PC-9 (cell line): ENCODE data around the gene COL23A1. TPM values are rescaled to one million over a fixed set of nuclear protein-coding genes. Genes with fewer than 3 reads are reported as not detected.
A peak's percentile ranks its signal among the peaks of the same experiment; 100 is the strongest.

Source experiments
- BruUV-seq: library from RNA; stranded (reverse); fragments of 400-500 nt; replicated peaks from 2 replicates; lab custom pipeline; 2021; lab: Mats Ljungman, UMichigan
- CTCF ChIA-PET: fragments of 300-600 bp; sonication (Branson Sonifier 250); formaldehyde crosslinking; loops from one replicate; lab custom pipeline; 2022; ENCODE audit warnings: antibody characterized with exemption; lab: Charles Lee
- POLR2A ChIA-PET: fragments of 300-600 bp; sonication (Branson Sonifier 250); formaldehyde crosslinking; loops from one replicate; lab custom pipeline; 2022; ENCODE audit warnings: antibody characterized with exemption; ENCODE audit not compliant: unreplicated experiment; lab: Charles Lee
- DNase-seq, 2 experiments: peaks; one replicate each; pipeline versions ENCODE4 v3.0.0 to v3.0.0-alpha.2; 2015 to 2022; ENCODE audit warnings: mixed read lengths in 1 of 2
- H2AFZ ChIP-seq: fragments of 200-600 bp; sonication (generic); 2 replicates; pipeline ENCODE4 v1.8.1; 2017; ENCODE audit warnings: antibody characterized with exemption
- H3F3A ChIP-seq: fragments of 200-600 bp; sonication (generic); 2 replicates; pipeline ENCODE4 v1.8.1; 2017; ENCODE audit warnings: antibody characterized with exemption, mild to moderate bottlenecking, low read depth; ENCODE audit not compliant: insufficient read depth
- H3K27ac ChIP-seq: fragments of 200-600 bp; sonication (generic); 2 replicates; pipeline ENCODE4 v1.6.1; 2016; ENCODE audit warnings: mixed run types
- H3K27me3 ChIP-seq: fragments of 200-600 bp; sonication (generic); 2 replicates; pipeline ENCODE4 v1.6.1; 2016; ENCODE audit warnings: low read depth, mixed run types; ENCODE audit not compliant: insufficient read depth
- H3K36me3 ChIP-seq: fragments of 200-600 bp; sonication (generic); 2 replicates; pipeline ENCODE4 v1.6.1; 2016; ENCODE audit warnings: low read depth, mixed run types
- H3K4me1 ChIP-seq: fragments of 200-600 bp; sonication (generic); replicated peaks from 2 replicates; pipeline ENCODE4 v1.6.1; 2016; ENCODE audit warnings: mixed run types; ENCODE audit not compliant: insufficient read depth
- H3K4me2 ChIP-seq: fragments of 200-600 bp; sonication (generic); 2 replicates; pipeline ENCODE4 v1.6.1; 2017; ENCODE audit warnings: mixed run types
- H3K4me3 ChIP-seq: fragments of 200-600 bp; sonication (generic); 2 replicates; pipeline ENCODE4 v1.6.1; 2016; ENCODE audit warnings: mixed run types
- H3K79me2 ChIP-seq: fragments of 200-600 bp; sonication (generic); 2 replicates; pipeline ENCODE4 v1.6.1; 2017; ENCODE audit warnings: low read depth, mixed run types
- H3K9me2 ChIP-seq: fragments of 200-600 bp; sonication (generic); 2 replicates; pipeline ENCODE4 v1.8.1; 2017; ENCODE audit warnings: mild to moderate bottlenecking; ENCODE audit not compliant: insufficient read depth
- H3K9me3 ChIP-seq: fragments of 200-600 bp; sonication (generic); 2 replicates; pipeline ENCODE4 v1.8.1; 2016; ENCODE audit warnings: low read depth; ENCODE audit not compliant: insufficient read depth
- H4K20me1 ChIP-seq: fragments of 200-600 bp; sonication (generic); 2 replicates; pipeline ENCODE4 v1.8.1; 2017; ENCODE audit not compliant: insufficient read depth
- EZH2 ChIP-seq: fragments of 200-600 bp; sonication (generic); IDR thresholded peaks from 2 replicates; pipeline ENCODE4 v1.8.0; 2017; ENCODE audit warnings: antibody characterized with exemption, low read depth
- intact Hi-C: fragments of 100-400 bp; cut with micrococcal nuclease; formaldehyde crosslinking; loops from one replicate; pipeline ENCODE4 v1.10.0; 2022; ENCODE audit not compliant: unreplicated experiment
- total RNA-seq: library from RNA; stranded (reverse); gene quantifications from 2 replicates; pipeline ENCODE4 v1.2.3, GENCODE V29; 2021
- TF ChIP-seq, protein P1 (sequence below): fragments of 200-600 bp; sonication (generic); conservative IDR thresholded peaks from 2 replicates; pipeline ENCODE4 v1.6.1; 2017; ENCODE audit warnings: mixed run types, antibody characterized with exemption, mild to moderate bottlenecking, moderate library complexity

Gene COL23A1
- total RNA-seq, 1 experiment from 2014 or later, result not detected

DNA sequence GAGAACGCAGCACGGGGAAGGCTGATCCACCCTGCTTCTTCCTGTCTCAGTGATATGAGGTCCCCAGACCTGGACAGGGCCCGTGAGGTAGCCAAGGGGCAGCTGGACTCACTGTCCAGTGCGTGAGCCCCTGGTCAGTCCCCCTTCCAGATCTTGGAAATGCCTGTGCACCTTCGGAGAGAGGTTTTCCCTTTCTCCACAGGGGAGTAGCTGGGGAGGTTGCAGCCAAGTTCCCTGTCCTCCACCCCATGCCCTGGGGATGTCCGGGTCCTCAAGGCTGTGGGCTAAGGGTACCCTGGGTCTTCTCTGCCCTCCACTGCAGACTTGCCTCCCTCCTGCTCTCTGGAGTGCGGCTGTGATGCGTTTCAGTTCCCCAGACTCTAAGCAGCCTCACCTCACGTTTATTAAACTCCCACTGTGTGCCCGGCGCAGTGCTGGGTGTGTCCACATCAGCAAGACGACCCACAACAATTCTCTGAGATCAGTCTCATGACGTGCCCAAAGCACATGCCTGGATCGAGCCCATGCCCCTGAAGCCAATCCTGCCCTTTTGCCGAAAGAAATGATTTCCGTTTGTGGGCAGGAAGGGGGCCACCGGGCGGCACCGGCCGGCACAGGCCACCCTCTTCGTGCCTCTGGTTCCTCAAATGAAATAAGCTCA is 256.2 kb downstream of the COL23A1 start:
- Histone ChIP-seq H3K4me3 (no peak overlapping the region), H3K9me3 (no peaks in the 10 kb centered on the region), H3K4me1 (no peaks in the 10 kb centered on the region), H3K79me2 (no peaks in the 10 kb centered on the region), H3K36me3 (no peaks in the 10 kb centered on the region), H3K27me3 (peaks cover 98% of the 10 kb centered on the region), H3K4me2 (no peak overlapping the region), H3F3A (no peaks in the 10 kb centered on the region), H2AFZ (no peak overlapping the region), H3K9me2 (no peaks in the 10 kb centered on the region), H3K27ac (no peak overlapping the region), H4K20me1 (0 out of 2 replicates have a peak, but pooled peaks cover 3% of the 10 kb centered on the region)
- ChIA-PET CTCF (no interaction called here), POLR2A (no interaction called here)
- no TSS peak for BruUV-seq
- intact Hi-C loops, result no loop called here
- DNase-seq, result no peak
- no peak for TF ChIP-seq EZH2
- TF ChIP-seq, protein P1, sequence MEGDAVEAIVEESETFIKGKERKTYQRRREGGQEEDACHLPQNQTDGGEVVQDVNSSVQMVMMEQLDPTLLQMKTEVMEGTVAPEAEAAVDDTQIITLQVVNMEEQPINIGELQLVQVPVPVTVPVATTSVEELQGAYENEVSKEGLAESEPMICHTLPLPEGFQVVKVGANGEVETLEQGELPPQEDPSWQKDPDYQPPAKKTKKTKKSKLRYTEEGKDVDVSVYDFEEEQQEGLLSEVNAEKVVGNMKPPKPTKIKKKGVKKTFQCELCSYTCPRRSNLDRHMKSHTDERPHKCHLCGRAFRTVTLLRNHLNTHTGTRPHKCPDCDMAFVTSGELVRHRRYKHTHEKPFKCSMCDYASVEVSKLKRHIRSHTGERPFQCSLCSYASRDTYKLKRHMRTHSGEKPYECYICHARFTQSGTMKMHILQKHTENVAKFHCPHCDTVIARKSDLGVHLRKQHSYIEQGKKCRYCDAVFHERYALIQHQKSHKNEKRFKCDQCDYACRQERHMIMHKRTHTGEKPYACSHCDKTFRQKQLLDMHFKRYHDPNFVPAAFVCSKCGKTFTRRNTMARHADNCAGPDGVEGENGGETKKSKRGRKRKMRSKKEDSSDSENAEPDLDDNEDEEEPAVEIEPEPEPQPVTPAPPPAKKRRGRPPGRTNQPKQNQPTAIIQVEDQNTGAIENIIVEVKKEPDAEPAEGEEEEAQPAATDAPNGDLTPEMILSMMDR, result no peak

DNA sequence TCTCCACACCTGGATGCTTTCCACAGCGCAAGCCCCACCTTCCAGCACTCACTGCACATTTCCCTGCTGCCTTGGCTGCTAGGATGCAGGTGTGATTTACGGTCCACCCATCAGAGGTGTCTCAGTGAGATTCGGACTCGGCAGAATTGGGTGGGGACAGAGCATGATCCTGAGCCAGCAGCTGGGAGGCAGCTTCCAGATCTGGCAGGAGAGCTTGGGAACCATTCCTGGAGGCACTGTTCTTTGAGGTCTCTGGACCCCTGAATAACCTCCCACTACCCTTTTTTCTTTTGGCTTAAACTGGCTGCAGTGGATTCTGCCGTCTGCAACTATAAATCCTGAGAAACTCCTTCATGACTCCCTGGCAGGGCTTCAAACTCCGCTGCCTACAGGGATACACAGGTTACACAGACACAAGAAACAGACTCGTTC is 258.0 kb downstream of the COL23A1 start:
- intact Hi-C loops, result no loop called here
- Histone ChIP-seq H3K9me2 (no peaks in the 10 kb centered on the region), H3K4me2 (no peak overlapping the region), H2AFZ (no peak overlapping the region), H3F3A (no peaks in the 10 kb centered on the region), H3K27ac (no peak overlapping the region), H3K4me3 (no peak overlapping the region), H3K27me3 (peaks cover 100% of the 10 kb centered on the region), H4K20me1 (0 out of 2 replicates have a peak, but pooled peaks cover 3% of the 10 kb centered on the region), H3K4me1 (no peaks in the 10 kb centered on the region), H3K36me3 (no peaks in the 10 kb centered on the region), H3K9me3 (no peaks in the 10 kb centered on the region), H3K79me2 (no peaks in the 10 kb centered on the region)
- ChIA-PET CTCF (no interaction called here), POLR2A (no interaction called here)
- no TSS peak for BruUV-seq
- TF ChIP-seq, protein P1, result no peak
- no peak for TF ChIP-seq EZH2
- DNase-seq, result no peak

DNA sequence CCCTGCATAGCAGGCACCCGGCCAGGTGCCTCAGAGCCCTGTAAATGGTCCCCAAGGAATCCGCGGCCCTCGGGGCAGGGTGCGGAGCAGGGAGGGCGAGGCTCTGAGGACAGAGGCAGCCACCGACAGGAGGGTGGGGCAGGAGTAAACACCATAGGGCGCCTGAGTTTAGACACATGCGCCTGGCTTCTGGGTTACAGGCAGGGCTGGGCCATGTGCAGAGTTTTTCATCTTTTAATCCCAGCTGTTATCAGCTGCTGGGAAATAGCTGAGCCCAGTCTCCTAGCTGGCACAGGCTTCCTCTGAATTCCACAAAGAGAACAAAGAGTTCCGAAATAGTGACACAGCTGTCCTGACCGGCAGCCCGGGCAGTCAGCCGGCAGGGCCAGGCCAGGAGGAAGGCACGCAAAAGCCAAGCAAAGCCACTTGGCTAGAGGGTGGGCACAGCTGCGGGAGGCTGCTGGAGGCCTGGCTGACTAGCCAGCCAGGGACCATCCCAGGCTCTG is 258.6 kb downstream of the COL23A1 start:
- no peak overlapping the region for H3K4me2 ChIP-seq

More for the DNA sequence above, 258.6 kb downstream of the COL23A1 start:
- no TSS peak for BruUV-seq
- Histone ChIP-seq H3K27me3 (peaks cover 100% of the 10 kb centered on the region), H3K9me2 (no peaks in the 10 kb centered on the region), H3K4me3 (no peak overlapping the region), H3K79me2 (no peaks in the 10 kb centered on the region), H3K36me3 (no peaks in the 10 kb centered on the region), H4K20me1 (0 out of 2 replicates have a peak, but pooled peaks cover 3% of the 10 kb centered on the region), H3K4me1 (no peaks in the 10 kb centered on the region), H2AFZ (no peak overlapping the region), H3K27ac (no peak overlapping the region), H3K9me3 (no peaks in the 10 kb centered on the region), H3F3A (no peaks in the 10 kb centered on the region)
- ChIA-PET POLR2A (no interaction called here), CTCF (no interaction called here)
- no peak for TF ChIP-seq EZH2
- TF ChIP-seq, protein P1, result no peak
- DNase-seq, result peak; percentile 35 to 45
- intact Hi-C loops, result no loop called here
